ENCODE measurements around the gene SRSF2.
"Not testable (repeated sequence)": the region's sequence is repeated elsewhere in the genome, so short reads cannot be mapped to it uniquely, and the experiment has no call there.

The SRSF2 gene

GRCh38 chr17:76720211-76720610 lies 16.9 kb downstream of the SRSF2 start:
- DNase-seq: no peak

- no peak for DNase-seq
These were observed 18.6 kb downstream of the SRSF2 start for GRCh38 chr17:76718516-76718915.

- DNase-seq: no peak
These were observed 20.3 kb downstream of the SRSF2 start for GRCh38 chr17:76716839-76717215.

GRCh38 chr17:76716146-76716838 lies 20.8 kb downstream of the SRSF2 start:
- DNase-seq: no peak

- no peak for DNase-seq
These were observed 21.7 kb downstream of the SRSF2 start for GRCh38 chr17:76715496-76715830.

GRCh38 chr17:76714822-76715495 lies 22.2 kb downstream of the SRSF2 start:
- DNase-seq: peak; percentile 29

GRCh38 chr17:76714336-76714735 lies 22.8 kb downstream of the SRSF2 start:
- DNase-seq: no peak

GRCh38 chr17:76713765-76714164 lies 23.4 kb downstream of the SRSF2 start:
- DNase-seq: no peak

GRCh38 chr17:76712321-76712720 lies 24.8 kb downstream of the SRSF2 start:
- DNase-seq: not testable (repeated sequence)

- no peak for DNase-seq
These were observed 26.1 kb downstream of the SRSF2 start, which contains the start of gene MXRA7 for GRCh38 chr17:76710863-76711611. Gene MXRA7 (minus strand): TSS chr17:76710965. CDS start chr17:76710946, 19 bp downstream.

GRCh38 chr17:76709951-76710862 lies 26.9 kb downstream of the SRSF2 start:
- DNase-seq: not testable (repeated sequence)

GRCh38 chr17:76709077-76709950 lies 27.8 kb downstream of the SRSF2 start:
- DNase-seq: no peak

GRCh38 chr17:76707985-76708807 lies 28.9 kb downstream of the SRSF2 start:
- no peak for DNase-seq

- DNase-seq: no peak
These were observed 30.3 kb downstream of the SRSF2 start for GRCh38 chr17:76706817-76707216.

GRCh38 chr17:76704805-76705204 lies 32.3 kb downstream of the SRSF2 start:
- no peak for DNase-seq

- DNase-seq: no peak
These were observed 34.0 kb downstream of the SRSF2 start for GRCh38 chr17:76702941-76703637.

- DNase-seq: no peak
These were observed 35.1 kb downstream of the SRSF2 start for GRCh38 chr17:76702076-76702475.

GRCh38 chr17:76701471-76701967 lies 35.6 kb downstream of the SRSF2 start:
- no peak for DNase-seq

- no peak for DNase-seq
These were observed 36.3 kb downstream of the SRSF2 start for GRCh38 chr17:76700617-76701470.
